Measurements from ENCODE around the gene TMEM176A. TPM values are rescaled to one million over a fixed set of nuclear protein-coding genes. Genes with fewer than 3 reads are reported as not detected.

The TMEM176A gene
- total and polyA plus RNA-seq, 2 of the 8 experiments (the other 6 are each of a cell fraction or from before 2014, with no cell fraction given) = 1.3 to 1.5 TPM

GRCh38 chr7:150793569-150794238 is 6.9 kb upstream of the TMEM176A start:
- H4K20me1 ChIP-seq (replicated peaks in 1 of 2; ENCODE audit: control insufficient read depth in 1 of 2, insufficient read depth in 2 of 2, low read length in 2 of 2) = no peaks in the 10 kb centered on the region
- H2BK12ac ChIP-seq (ENCODE audit: low read depth, low read length) = no peak overlapping the region
- no peak overlapping the region for H2BK5ac ChIP-seq (ENCODE audit: low read depth, low read length)
- H2AK5ac ChIP-seq (ENCODE audit: low read depth, low read length) = no peak overlapping the region
- no peak overlapping the region for H3K4me3 ChIP-seq (ENCODE audit: extremely low read depth in 1 of 4, insufficient read depth in 2 of 4, low read depth in 3 of 4, low read length in 4 of 4)
- H3K4me1 ChIP-seq (replicated peaks in 1 of 4; ENCODE audit: control insufficient read depth in 3 of 4, insufficient read depth in 4 of 4, low read length in 3 of 4) = no peaks in the 10 kb centered on the region; a peak in 1 of 7 replicates
- no peak overlapping the region for H2BK15ac ChIP-seq (ENCODE audit: low read length)
- no peak overlapping the region for H2AFZ ChIP-seq (ENCODE audit: low read length)
- no peak overlapping the region for H2BK120ac ChIP-seq (replicated peaks; ENCODE audit: low read depth, low read length)
- H3K9ac ChIP-seq (replicated peaks in 1 of 4; ENCODE audit: extremely low read depth in 1 of 4, low read depth in 3 of 4, low read length in 3 of 4) = no peak overlapping the region
- H3K4me2 ChIP-seq (ENCODE audit: insufficient read depth in 1 of 2, low read depth in 2 of 2, low read length in 2 of 2) = no peak overlapping the region
- H3K14ac ChIP-seq (ENCODE audit: insufficient read length) = no peak overlapping the region
- DNase-seq (ENCODE audit: low read depth in 1 of 2, low spot score in 2 of 2) (no peak), FAIRE-seq (no peak)
- no peak overlapping the region for H3K18ac ChIP-seq (ENCODE audit: extremely low read depth, low read length)
- no peaks in the 10 kb centered on the region for H3K36me3 ChIP-seq (ENCODE audit: control insufficient read depth in 2 of 4, insufficient read depth in 4 of 4, low read length in 3 of 4)
- H3K23me2 ChIP-seq (ENCODE audit: low read depth, low read length) = no peaks in the 10 kb centered on the region; the same call in 1 of the 2 replicates
- no peaks in the 10 kb centered on the region for H3K79me1 ChIP-seq (ENCODE audit: low read depth, low read length)
- H3K27ac ChIP-seq (ENCODE audit: low read depth, low read length) = no peak overlapping the region
- no peak overlapping the region for H4K5ac ChIP-seq (ENCODE audit: insufficient read length, low read depth, low read length)
- no peak overlapping the region for H3K4ac ChIP-seq (replicated peaks; ENCODE audit: insufficient read length, low read depth, low read length)
- no peak overlapping the region for H3K56ac ChIP-seq (replicated peaks; ENCODE audit: insufficient read length, low read depth, low read length)
- no peak overlapping the region; the same call in 1 of the 2 replicates for H4K8ac ChIP-seq (ENCODE audit: extremely low read depth, insufficient read depth, low read length)
- no peak overlapping the region for H3K23ac ChIP-seq (ENCODE audit: insufficient read length)
- no peaks in the 10 kb centered on the region; a peak in 1 of 4 replicates for H3K9me3 ChIP-seq (ENCODE audit: insufficient read depth in 2 of 2, low read depth in 1 of 2, low read length in 1 of 2)
- CTCF ChIA-PET (ENCODE audit: partially characterized antibody) = interaction anchor here (0.7 to 3.9 kb wide), 7 partner anchors 9 to 84 kb away, joined by 3 to 18 read pairs (median 3); no protein-coding TSS in a partner anchor
- peaks cover 0 to 6% (median 3%) of the 10 kb centered on the region in 4 experiments; a peak in 6 of 7 replicates for H3K27me3 ChIP-seq (replicated peaks in 1 of 4; ENCODE audit: control insufficient read depth in 3 of 4, extremely low read depth in 1 of 4, insufficient read depth in 3 of 4, low read length in 3 of 4)
- WGBS, 2 experiments (ENCODE audit: extremely low coverage in 1 of 2, insufficient coverage in 1 of 2, insufficient read length in 1 of 2, insufficient replicate concordance in 2 of 2, low coverage in 1 of 2, low lambda C conversion rate in 2 of 2, missing lambda C conversion rate in 1 of 2) = 93% methylated on average over 6 of the region's 6 CpGs; no CpG with 5 or more reads in 1 of the 2 experiments
- H3K79me2 ChIP-seq (ENCODE audit: control insufficient read depth in 1 of 2, insufficient read depth in 2 of 2, low read length in 2 of 2) = no peaks in the 10 kb centered on the region
- no peak overlapping the region for H2BK20ac ChIP-seq (ENCODE audit: low read length)
- POLR2A ChIA-PET (ENCODE audit: partially characterized antibody) = no interaction called here
- no peak overlapping the region for H4K91ac ChIP-seq (replicated peaks; ENCODE audit: insufficient read length, low read length)
- no peak for TF ChIP-seq HDAC6 (IDR thresholded peaks at IDR 0.05; ENCODE audit: low read depth, low read length)
